Neural progenitor cell (in vitro differentiated cells): Measurements from ENCODE around the gene PPP2R2D. TPM values are rescaled to one million over a fixed set of nuclear protein-coding genes. Genes with fewer than 3 reads are reported as not detected.
A peak's percentile ranks its signal among the peaks of the same experiment; 100 is the strongest.

Experiments used
- DNase-seq: peaks from one replicate; pipeline ENCODE4 v3.0.0-alpha.2; 2016; ENCODE audit warnings: low spot score
- H2AFZ ChIP-seq: fragments of 200-600 bp; sonication (generic); replicated peaks from 2 replicates; pipeline ENCODE4 v1.6.1; 2016; ENCODE audit warnings: antibody characterized with exemption
- H3F3A ChIP-seq: fragments of 200-600 bp; sonication (generic); 2 replicates; pipeline ENCODE4 v1.6.1; 2016; ENCODE audit warnings: antibody characterized with exemption, low read depth
- H3K27ac ChIP-seq: fragments of 200-600 bp; sonication (generic); 2 replicates; pipeline ENCODE4 v1.5.1; 2016; ENCODE audit warnings: mild to moderate bottlenecking
- H3K27me3 ChIP-seq: fragments of 200-600 bp; sonication (generic); 2 replicates; pipeline ENCODE4 v1.6.1; 2016; ENCODE audit warnings: mild to moderate bottlenecking, moderate library complexity
- H3K36me3 ChIP-seq: fragments of 200-600 bp; sonication (generic); 2 replicates; pipeline ENCODE4 v1.5.1; 2016
- H3K4me1 ChIP-seq: fragments of 200-600 bp; sonication (generic); 2 replicates; pipeline ENCODE4 v1.6.1; 2016; ENCODE audit warnings: mixed run types
- H3K4me2 ChIP-seq: fragments of 200-600 bp; sonication (generic); 2 replicates; pipeline ENCODE4 v1.6.1; 2016
- H3K4me3 ChIP-seq: fragments of 200-600 bp; sonication (generic); 2 replicates; pipeline ENCODE4 v1.5.1; 2016
- H3K79me2 ChIP-seq: fragments of 200-600 bp; sonication (generic); 2 replicates; pipeline ENCODE4 v1.6.1; 2016; ENCODE audit warnings: low read depth
- H3K9ac ChIP-seq: fragments of 200-600 bp; sonication (generic); 2 replicates; pipeline ENCODE4 v1.6.1; 2016
- H3K9me3 ChIP-seq: fragments of 200-600 bp; sonication (generic); 2 replicates; pipeline ENCODE4 v1.5.1; 2016; ENCODE audit warnings: low read depth
- H4K20me1 ChIP-seq: fragments of 200-600 bp; sonication (generic); 2 replicates; pipeline ENCODE4 v1.6.1; 2016; ENCODE audit warnings: low read depth
- H3K27ac Mint-ChIP-seq: 3 replicates; pipeline ENCODE4 v1.8.0; 2021; ENCODE audit warnings: mixed read lengths
- H3K27me3 Mint-ChIP-seq: 2 replicates; pipeline ENCODE4 v1.8.0; 2022; ENCODE audit warnings: low read depth, mild to moderate bottlenecking, inconsistent platforms, moderate library complexity, mixed read lengths; ENCODE audit not compliant: insufficient read depth
- H3K36me3 Mint-ChIP-seq: 3 replicates; pipeline ENCODE4 v1.8.0; 2021; ENCODE audit warnings: mixed read lengths
- H3K4me1 Mint-ChIP-seq: 3 replicates; pipeline ENCODE4 v1.8.0; 2021; ENCODE audit warnings: mixed read lengths
- H3K4me3 Mint-ChIP-seq: 3 replicates; pipeline ENCODE4 v1.8.0; 2021; ENCODE audit warnings: mild to moderate bottlenecking, moderate library complexity, mixed read lengths
- H3K9me3 Mint-ChIP-seq: 3 replicates; pipeline ENCODE4 v1.8.0; 2020; ENCODE audit warnings: mixed read lengths
- EZH2 ChIP-seq: fragments of 200-600 bp; sonication (generic); IDR thresholded peaks from 2 replicates; pipeline ENCODE4 v1.6.1; 2017; ENCODE audit warnings: antibody characterized with exemption, mild to moderate bottlenecking, moderate library complexity
- EZH2phosphoT487 ChIP-seq: fragments of 200-600 bp; sonication (generic); IDR thresholded peaks from 2 replicates; pipeline ENCODE4 v1.6.1; 2017; ENCODE audit warnings: antibody characterized with exemption
- total RNA-seq: library from RNA; depleted of rRNA; stranded (reverse); fragments of >200 nt; gene quantifications from 2 replicates; pipeline ENCODE4 v1.2.3, GENCODE V29; 2015; ENCODE audit warnings: low replicate concordance
- TF ChIP-seq, protein P1 (sequence below): fragments of 200-600 bp; sonication (generic); IDR thresholded peaks from 2 replicates; pipeline ENCODE4 v1.5.1; 2017; ENCODE audit warnings: antibody characterized with exemption, mild to moderate bottlenecking

PPP2R2D gene
- total RNA-seq, 1 donor from 2014 or later: 28.1 TPM

DNA sequence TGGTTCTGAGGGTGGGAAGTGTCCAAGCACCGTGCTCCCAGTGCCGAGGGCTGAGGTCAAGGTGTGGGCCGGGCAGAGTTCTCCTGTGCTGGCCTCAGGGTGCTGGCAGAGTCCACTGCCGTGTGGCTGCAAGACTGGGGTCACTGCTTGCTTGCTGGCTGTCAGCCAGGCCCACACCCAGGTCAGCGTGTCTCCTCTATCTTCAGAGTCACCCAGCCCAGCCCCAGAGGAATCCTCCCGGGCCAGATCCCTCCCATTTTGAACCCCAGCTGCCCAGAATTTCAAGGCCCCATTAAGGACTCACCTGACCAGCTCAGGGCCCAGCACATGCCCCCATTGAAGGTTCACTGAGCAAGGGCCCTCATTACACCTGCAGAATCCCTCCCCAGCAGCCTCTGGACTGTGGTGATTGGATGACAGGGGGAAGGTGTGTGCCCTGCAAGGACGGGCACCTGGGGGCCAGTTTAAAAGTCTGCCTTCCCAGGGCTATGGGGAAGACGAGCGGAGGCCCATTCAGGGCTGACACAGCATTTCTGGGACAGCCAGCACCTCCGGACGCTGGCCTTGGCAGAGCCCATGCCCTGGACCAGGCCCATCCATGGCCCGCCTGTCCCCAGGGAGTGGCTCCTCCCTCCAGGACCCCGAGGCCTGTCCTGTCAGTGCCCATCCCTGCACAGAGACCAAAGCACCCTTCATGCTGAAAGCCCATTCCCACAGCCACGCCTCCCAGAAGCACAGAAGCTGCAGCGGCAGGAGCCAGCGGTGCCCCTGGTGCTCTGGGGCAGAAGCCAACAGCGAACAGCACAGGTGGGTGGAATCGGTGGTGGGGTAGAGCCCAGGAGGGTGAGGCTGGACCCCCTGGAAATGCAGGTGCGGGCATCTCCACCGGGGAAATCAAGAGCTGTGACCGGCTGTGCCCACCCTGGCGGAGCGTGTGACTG is 45.1 kb upstream of the PPP2R2D start:
- Mint-ChIP-seq H3K27ac (peak overlapping the region; percentile 17), H3K4me1 (no peaks in the 10 kb centered on the region), H3K9me3 (peaks cover 4% of the 10 kb centered on the region), H3K27me3 (peaks cover 6% of the 10 kb centered on the region), H3K4me3 (no peak overlapping the region), H3K36me3 (no peaks in the 10 kb centered on the region)
- Histone ChIP-seq H3K9ac (no peak overlapping the region), H4K20me1 (no peaks in the 10 kb centered on the region), H3F3A (no peaks in the 10 kb centered on the region), H3K79me2 (no peaks in the 10 kb centered on the region), H2AFZ (no peak overlapping the region), H3K9me3 (no peaks in the 10 kb centered on the region), H3K4me2 (no peak overlapping the region), H3K27me3 (no peaks in the 10 kb centered on the region), H3K4me3 (no peak overlapping the region), H3K4me1 (no peaks in the 10 kb centered on the region), H3K36me3 (no peaks in the 10 kb centered on the region), H3K27ac (no peak overlapping the region)
- no peak for TF ChIP-seq EZH2
- TF ChIP-seq, protein P1, sequence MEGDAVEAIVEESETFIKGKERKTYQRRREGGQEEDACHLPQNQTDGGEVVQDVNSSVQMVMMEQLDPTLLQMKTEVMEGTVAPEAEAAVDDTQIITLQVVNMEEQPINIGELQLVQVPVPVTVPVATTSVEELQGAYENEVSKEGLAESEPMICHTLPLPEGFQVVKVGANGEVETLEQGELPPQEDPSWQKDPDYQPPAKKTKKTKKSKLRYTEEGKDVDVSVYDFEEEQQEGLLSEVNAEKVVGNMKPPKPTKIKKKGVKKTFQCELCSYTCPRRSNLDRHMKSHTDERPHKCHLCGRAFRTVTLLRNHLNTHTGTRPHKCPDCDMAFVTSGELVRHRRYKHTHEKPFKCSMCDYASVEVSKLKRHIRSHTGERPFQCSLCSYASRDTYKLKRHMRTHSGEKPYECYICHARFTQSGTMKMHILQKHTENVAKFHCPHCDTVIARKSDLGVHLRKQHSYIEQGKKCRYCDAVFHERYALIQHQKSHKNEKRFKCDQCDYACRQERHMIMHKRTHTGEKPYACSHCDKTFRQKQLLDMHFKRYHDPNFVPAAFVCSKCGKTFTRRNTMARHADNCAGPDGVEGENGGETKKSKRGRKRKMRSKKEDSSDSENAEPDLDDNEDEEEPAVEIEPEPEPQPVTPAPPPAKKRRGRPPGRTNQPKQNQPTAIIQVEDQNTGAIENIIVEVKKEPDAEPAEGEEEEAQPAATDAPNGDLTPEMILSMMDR: no peak
- no peak for TF ChIP-seq EZH2phosphoT487
- DNase-seq: no peak

DNA sequence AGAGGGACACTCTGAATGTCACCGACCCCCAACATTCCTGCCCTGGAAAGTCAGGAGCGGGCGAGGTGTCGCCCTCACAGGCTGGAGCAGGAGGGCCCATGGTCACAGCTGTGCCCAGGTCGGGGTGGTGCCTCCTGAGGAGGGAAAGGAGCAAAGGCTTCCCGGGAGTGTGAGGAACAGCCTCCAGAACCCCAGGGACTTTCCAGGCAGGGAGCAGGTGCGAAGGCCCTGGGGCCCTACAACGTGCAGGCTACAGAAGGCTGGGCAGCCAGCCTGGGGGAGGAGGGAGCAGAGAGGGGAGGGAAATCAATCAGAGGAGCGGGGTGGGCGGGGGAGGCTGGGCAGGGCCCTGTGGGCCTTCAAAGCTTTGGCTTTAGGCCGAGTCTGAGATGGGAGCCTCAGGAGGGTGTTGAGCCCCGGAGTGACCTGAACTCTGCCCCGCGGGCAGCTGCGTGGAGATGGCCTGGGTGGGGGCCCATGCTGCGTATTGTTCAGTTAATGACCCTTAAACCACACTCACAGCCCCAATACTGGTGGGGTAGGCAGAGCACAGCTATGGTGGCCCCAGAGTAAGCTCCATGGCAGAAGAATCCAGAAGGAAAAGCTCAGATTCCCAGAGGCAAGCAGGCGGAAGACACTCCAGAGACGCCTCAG is 44.2 kb upstream of the PPP2R2D start:
- Histone ChIP-seq H3K9ac (no peak overlapping the region), H3K27me3 (no peaks in the 10 kb centered on the region), H3K4me2 (no peak overlapping the region), H3K27ac (no peak overlapping the region), H3K4me3 (no peak overlapping the region), H4K20me1 (no peaks in the 10 kb centered on the region), H3F3A (no peaks in the 10 kb centered on the region), H2AFZ (no peak overlapping the region), H3K36me3 (no peaks in the 10 kb centered on the region), H3K79me2 (no peaks in the 10 kb centered on the region), H3K4me1 (no peaks in the 10 kb centered on the region), H3K9me3 (no peaks in the 10 kb centered on the region)
- H3K36me3 Mint-ChIP-seq: no peaks in the 10 kb centered on the region
- H3K4me3 Mint-ChIP-seq: no peak overlapping the region
- TF ChIP-seq, protein P1: no peak
- TF ChIP-seq EZH2phosphoT487 (no peak), EZH2 (no peak)
- H3K4me1 Mint-ChIP-seq: no peaks in the 10 kb centered on the region
- no peak overlapping the region for H3K27ac Mint-ChIP-seq
- H3K9me3 Mint-ChIP-seq: peaks cover 4% of the 10 kb centered on the region
- no peak for DNase-seq
- H3K27me3 Mint-ChIP-seq: peaks cover 6% of the 10 kb centered on the region

DNA sequence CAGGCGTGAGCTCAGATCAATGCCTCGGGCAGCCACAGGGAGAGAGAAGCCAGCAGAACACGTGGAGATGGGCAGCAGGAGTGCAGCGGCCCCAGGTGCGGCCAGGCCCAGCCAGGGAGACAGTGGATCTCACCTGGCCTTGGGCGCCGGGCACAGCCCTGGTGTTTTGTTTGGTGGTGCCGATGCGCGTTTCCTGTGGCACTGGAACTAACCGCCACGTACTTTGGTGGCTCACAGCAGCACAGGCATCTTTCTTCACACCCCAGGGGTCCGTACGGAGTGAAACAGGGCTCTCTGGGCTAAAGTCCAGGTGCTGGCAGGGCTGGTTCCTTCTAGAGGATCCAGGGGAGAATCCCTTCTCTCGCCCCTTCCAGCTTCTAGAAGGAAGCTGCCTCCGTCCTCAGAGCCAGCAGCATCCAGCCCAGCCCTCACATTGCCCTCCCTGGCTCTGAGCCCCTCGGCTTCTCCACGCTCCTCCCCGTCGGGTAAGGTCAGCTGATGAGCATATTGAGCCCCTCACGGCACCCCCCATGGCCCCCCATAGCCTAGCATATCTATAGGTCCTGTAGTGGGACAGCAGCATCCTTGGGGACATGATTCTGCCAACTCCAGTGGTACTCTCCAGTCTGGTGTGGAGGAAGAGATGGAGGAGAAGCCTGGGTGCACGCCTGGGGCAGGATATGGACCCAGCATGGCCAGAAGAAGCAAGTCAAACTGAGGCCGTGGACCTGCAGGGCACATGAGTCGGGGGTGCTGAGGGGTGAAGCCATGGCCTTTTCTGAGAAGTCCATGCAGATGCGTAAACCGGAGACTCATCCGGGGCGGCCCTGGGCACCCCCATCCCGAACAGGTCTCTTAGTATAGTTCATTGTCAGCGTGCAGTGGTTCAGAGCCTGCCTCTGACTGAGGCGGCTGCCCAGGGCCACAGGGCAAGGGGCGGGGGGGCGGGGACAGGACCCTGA is 43.4 kb upstream of the PPP2R2D start:
- Mint-ChIP-seq H3K27ac (no peak overlapping the region), H3K27me3 (peaks cover 5% of the 10 kb centered on the region), H3K4me3 (no peak overlapping the region), H3K9me3 (peaks cover 3% of the 10 kb centered on the region), H3K4me1 (no peaks in the 10 kb centered on the region), H3K36me3 (no peaks in the 10 kb centered on the region)
- Histone ChIP-seq H3K27me3 (no peaks in the 10 kb centered on the region), H3K4me1 (no peaks in the 10 kb centered on the region), H3K36me3 (no peaks in the 10 kb centered on the region), H3K79me2 (no peaks in the 10 kb centered on the region), H4K20me1 (no peaks in the 10 kb centered on the region), H3K4me3 (no peak overlapping the region), H3K27ac (no peak overlapping the region), H3K9me3 (no peaks in the 10 kb centered on the region), H3F3A (no peaks in the 10 kb centered on the region), H3K4me2 (no peak overlapping the region), H2AFZ (no peak overlapping the region), H3K9ac (no peak overlapping the region)
- TF ChIP-seq EZH2 (no peak), EZH2phosphoT487 (no peak)
- TF ChIP-seq, protein P1: no peak
- no peak for DNase-seq
